ENCODE results near the gene NRXN3.

The NRXN3 gene

DNA sequence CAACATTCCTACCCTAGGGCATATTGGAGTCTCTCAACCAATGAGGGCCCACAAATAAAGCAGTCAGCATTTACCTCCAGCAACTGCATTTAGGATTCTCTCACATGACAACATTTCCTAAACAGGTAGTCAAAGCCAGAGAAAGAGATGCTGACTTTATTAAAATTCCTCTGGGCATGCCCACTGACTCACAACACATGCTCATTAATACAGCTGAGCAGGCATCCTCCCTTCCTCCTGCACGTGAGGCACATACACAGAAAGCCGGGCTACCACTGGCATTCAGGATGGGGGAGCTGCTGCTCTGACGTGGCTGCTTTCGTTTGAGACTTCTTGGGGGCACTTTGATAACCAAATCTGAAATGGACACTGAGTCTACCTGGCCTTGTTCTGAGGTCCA lies 174.1 kb downstream of the NRXN3 start:
- H3K36me3 Mint-ChIP-seq (ENCODE audit: low read depth): no peaks in the 10 kb centered on the region
- no peaks in the 10 kb centered on the region for H3K9me3 Mint-ChIP-seq

GRCh38 chr14:78345131-78345744 lies 175.1 kb downstream of the NRXN3 start:
- no peak overlapping the region for H3K4me3 Mint-ChIP-seq
- no peaks in the 10 kb centered on the region for H3K27me3 Mint-ChIP-seq (ENCODE audit: low read depth)
- H3K4me1 Mint-ChIP-seq (ENCODE audit: low read depth): no peaks in the 10 kb centered on the region
- H3K27ac Mint-ChIP-seq: no peak overlapping the region
- no peaks in the 10 kb centered on the region for H3K9me3 Mint-ChIP-seq
- no peaks in the 10 kb centered on the region for H3K36me3 Mint-ChIP-seq (ENCODE audit: low read depth)

More for the DNA sequence above, 174.1 kb downstream of the NRXN3 start:
- H3K27ac Mint-ChIP-seq: no peak overlapping the region
- no peak overlapping the region for H3K4me3 Mint-ChIP-seq
- no peaks in the 10 kb centered on the region for H3K4me1 Mint-ChIP-seq (ENCODE audit: low read depth)
- H3K27me3 Mint-ChIP-seq (ENCODE audit: low read depth): no peaks in the 10 kb centered on the region

DNA sequence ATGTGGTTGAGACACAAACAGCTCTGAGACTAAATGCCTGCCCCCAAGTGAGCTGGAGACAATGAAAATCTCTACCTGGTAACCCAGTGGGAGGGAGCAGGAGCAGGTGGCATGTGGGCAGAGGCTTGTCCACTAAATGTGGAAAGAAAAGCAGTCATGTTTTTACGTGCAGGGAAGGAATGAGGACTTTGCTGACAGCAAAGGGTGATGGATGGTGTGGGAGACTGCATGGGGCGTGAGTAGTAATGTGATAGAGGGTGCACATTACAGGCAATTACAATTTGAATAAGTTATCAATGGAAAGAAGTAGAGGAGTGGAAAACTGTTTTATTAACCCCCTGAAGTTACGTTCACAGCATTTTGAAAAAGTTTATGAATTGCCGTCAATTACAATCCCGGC lies 176.6 kb downstream of the NRXN3 start:
- no peaks in the 10 kb centered on the region for H3K4me1 Mint-ChIP-seq (ENCODE audit: low read depth)
- H3K27me3 Mint-ChIP-seq (ENCODE audit: low read depth): no peaks in the 10 kb centered on the region
- H3K9me3 Mint-ChIP-seq: no peaks in the 10 kb centered on the region
- H3K4me3 Mint-ChIP-seq: no peak overlapping the region
- H3K27ac Mint-ChIP-seq: no peak overlapping the region
- H3K36me3 Mint-ChIP-seq (ENCODE audit: low read depth): no peaks in the 10 kb centered on the region

GRCh38 chr14:78355109-78355508 lies 184.9 kb downstream of the NRXN3 start:
- Mint-ChIP-seq H3K4me3 (no peak overlapping the region), H3K27me3 (ENCODE audit: low read depth) (no peaks in the 10 kb centered on the region), H3K9me3 (no peaks in the 10 kb centered on the region), H3K4me1 (ENCODE audit: low read depth) (no peaks in the 10 kb centered on the region), H3K36me3 (ENCODE audit: low read depth) (no peaks in the 10 kb centered on the region), H3K27ac (no peak overlapping the region)

GRCh38 chr14:78356391-78356790 lies 186.2 kb downstream of the NRXN3 start:
- Mint-ChIP-seq H3K4me3 (no peak overlapping the region), H3K9me3 (no peaks in the 10 kb centered on the region), H3K27ac (no peak overlapping the region), H3K27me3 (ENCODE audit: low read depth) (no peaks in the 10 kb centered on the region), H3K36me3 (ENCODE audit: low read depth) (no peaks in the 10 kb centered on the region), H3K4me1 (ENCODE audit: low read depth) (no peaks in the 10 kb centered on the region)

- Mint-ChIP-seq H3K4me3 (no peak overlapping the region), H3K4me1 (ENCODE audit: low read depth) (no peaks in the 10 kb centered on the region), H3K36me3 (ENCODE audit: low read depth) (no peaks in the 10 kb centered on the region), H3K9me3 (no peaks in the 10 kb centered on the region), H3K27me3 (ENCODE audit: low read depth) (no peaks in the 10 kb centered on the region), H3K27ac (no peak overlapping the region)
Measured at GRCh38 chr14:78358591-78358990, 188.4 kb downstream of the NRXN3 start.

DNA sequence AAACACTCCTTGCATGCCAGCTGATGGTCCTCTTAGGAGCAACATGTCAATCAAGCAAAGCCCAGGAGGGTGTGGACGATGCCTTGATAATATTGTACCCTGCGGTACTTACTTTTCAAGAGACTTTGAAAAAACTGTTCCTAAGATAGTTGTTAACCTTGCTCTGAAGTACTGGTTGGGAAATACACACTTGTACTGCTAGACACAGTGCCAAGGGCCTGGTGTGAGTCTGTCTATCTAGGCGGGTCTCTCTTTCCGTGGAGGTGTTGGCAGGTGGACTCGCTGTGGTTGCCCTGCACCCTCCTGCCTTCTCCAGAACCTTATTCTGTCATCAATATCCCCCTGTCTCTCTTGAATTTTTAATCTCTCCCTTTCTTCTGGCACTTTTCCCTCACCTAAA lies 189.4 kb downstream of the NRXN3 start:
- H3K27me3 Mint-ChIP-seq (ENCODE audit: low read depth): no peaks in the 10 kb centered on the region
- no peak overlapping the region for H3K27ac Mint-ChIP-seq
- no peak overlapping the region for H3K4me3 Mint-ChIP-seq
- H3K9me3 Mint-ChIP-seq: no peaks in the 10 kb centered on the region
- no peaks in the 10 kb centered on the region for H3K36me3 Mint-ChIP-seq (ENCODE audit: low read depth)
- no peaks in the 10 kb centered on the region for H3K4me1 Mint-ChIP-seq (ENCODE audit: low read depth)

GRCh38 chr14:78363008-78363407 lies 192.8 kb downstream of the NRXN3 start:
- Mint-ChIP-seq H3K9me3 (no peaks in the 10 kb centered on the region), H3K27me3 (ENCODE audit: low read depth) (no peaks in the 10 kb centered on the region), H3K4me1 (ENCODE audit: low read depth) (no peaks in the 10 kb centered on the region), H3K27ac (no peak overlapping the region), H3K36me3 (ENCODE audit: low read depth) (no peaks in the 10 kb centered on the region), H3K4me3 (no peak overlapping the region)

DNA sequence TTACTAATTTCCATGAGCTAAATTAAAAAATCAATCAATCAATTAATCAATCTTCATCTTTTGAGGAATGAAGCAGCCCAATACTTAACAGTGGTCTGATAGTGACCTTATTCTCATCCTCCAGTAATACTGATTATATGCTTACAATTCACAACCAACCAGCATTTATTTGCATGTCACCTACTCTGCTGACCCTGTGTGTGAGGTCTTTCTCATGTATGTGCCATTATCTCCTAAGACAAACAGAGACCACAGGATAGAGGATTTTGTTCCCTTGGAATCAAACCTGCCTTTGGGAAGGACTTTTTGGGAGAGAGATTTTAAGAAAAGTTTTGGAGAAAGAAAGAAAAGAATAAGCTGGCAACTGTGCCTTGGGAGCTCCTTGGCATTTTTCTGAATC lies 197.2 kb downstream of the NRXN3 start:
- H3K27me3 Mint-ChIP-seq (ENCODE audit: low read depth): no peaks in the 10 kb centered on the region
- no peaks in the 10 kb centered on the region for H3K4me1 Mint-ChIP-seq (ENCODE audit: low read depth)
- no peak overlapping the region for H3K27ac Mint-ChIP-seq
- no peak overlapping the region for H3K4me3 Mint-ChIP-seq
- no peaks in the 10 kb centered on the region for H3K36me3 Mint-ChIP-seq (ENCODE audit: low read depth)
- no peaks in the 10 kb centered on the region for H3K9me3 Mint-ChIP-seq

GRCh38 chr14:78383060-78383459 lies 212.9 kb downstream of the NRXN3 start:
- no peaks in the 10 kb centered on the region for H3K36me3 Mint-ChIP-seq (ENCODE audit: low read depth)
- H3K4me1 Mint-ChIP-seq (ENCODE audit: low read depth): no peaks in the 10 kb centered on the region
- H3K27ac Mint-ChIP-seq: no peak overlapping the region
- H3K9me3 Mint-ChIP-seq: no peaks in the 10 kb centered on the region
- no peak overlapping the region for H3K4me3 Mint-ChIP-seq
- H3K27me3 Mint-ChIP-seq (ENCODE audit: low read depth): no peaks in the 10 kb centered on the region

GRCh38 chr14:78398216-78398615 lies 228.0 kb downstream of the NRXN3 start:
- Mint-ChIP-seq H3K9me3 (no peaks in the 10 kb centered on the region), H3K4me1 (ENCODE audit: low read depth) (no peaks in the 10 kb centered on the region), H3K36me3 (ENCODE audit: low read depth) (no peaks in the 10 kb centered on the region), H3K27me3 (ENCODE audit: low read depth) (no peaks in the 10 kb centered on the region), H3K27ac (no peak overlapping the region), H3K4me3 (no peak overlapping the region)

DNA sequence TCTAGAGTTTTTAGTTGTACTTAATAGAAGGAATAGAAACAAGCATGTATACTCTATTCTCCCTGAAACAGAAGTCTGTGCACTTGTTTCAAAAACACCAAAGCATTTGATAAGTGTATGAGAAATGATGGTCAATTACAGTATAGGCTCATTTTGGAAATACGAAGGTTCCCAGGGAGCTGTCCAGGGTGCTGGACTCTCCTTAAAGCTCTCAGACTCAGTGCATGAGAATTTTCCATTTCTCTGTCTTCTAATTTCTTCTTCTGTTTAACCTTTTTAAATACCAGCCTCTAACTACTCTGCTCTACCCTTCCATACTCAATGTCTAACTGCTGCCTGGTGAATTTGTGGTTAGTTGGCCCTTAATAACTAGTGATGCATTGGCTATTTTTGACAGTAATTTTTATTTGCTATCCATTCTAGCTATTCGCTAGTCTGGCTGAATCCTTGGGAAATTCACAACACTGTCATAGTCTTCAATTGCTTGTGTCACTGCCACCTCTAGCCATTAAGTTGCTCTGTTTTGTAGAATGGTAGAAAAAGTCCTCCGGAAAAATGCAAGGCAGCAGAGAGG lies 229.2 kb downstream of the NRXN3 start:
- Mint-ChIP-seq H3K27ac (no peak overlapping the region), H3K36me3 (ENCODE audit: low read depth) (no peaks in the 10 kb centered on the region), H3K27me3 (ENCODE audit: low read depth) (no peaks in the 10 kb centered on the region), H3K4me3 (no peak overlapping the region), H3K9me3 (no peaks in the 10 kb centered on the region), H3K4me1 (ENCODE audit: low read depth) (no peaks in the 10 kb centered on the region)

DNA sequence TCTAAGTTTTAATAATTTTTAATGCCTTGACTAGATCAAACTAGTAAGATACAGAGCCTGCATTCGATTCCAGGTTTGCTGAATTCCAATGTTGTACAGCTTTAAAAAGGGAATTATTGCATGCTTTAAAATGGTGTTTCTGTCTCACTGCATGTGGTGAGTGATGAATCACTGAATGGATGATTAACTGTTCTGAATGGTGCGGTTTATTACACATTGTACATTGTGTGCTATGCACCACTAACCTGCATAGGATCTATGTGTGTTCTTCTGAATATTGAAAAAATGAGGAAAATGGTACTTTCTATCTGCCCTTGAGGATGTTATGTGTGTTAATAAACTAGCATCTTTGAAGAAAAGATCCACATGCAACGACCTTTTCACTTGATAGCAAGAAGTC lies 231.7 kb downstream of the NRXN3 start:
- no peak overlapping the region for H3K4me3 Mint-ChIP-seq
- no peaks in the 10 kb centered on the region for H3K36me3 Mint-ChIP-seq (ENCODE audit: low read depth)
- no peak overlapping the region for H3K27ac Mint-ChIP-seq
- H3K27me3 Mint-ChIP-seq (ENCODE audit: low read depth): no peaks in the 10 kb centered on the region
- H3K4me1 Mint-ChIP-seq (ENCODE audit: low read depth): no peaks in the 10 kb centered on the region
- H3K9me3 Mint-ChIP-seq: no peaks in the 10 kb centered on the region

GRCh38 chr14:78403278-78403815 lies 233.2 kb downstream of the NRXN3 start:
- Mint-ChIP-seq H3K4me1 (ENCODE audit: low read depth) (no peaks in the 10 kb centered on the region), H3K4me3 (no peak overlapping the region)

GRCh38 chr14:78405079-78405856 lies 235.1 kb downstream of the NRXN3 start:
- Mint-ChIP-seq H3K9me3 (no peaks in the 10 kb centered on the region), H3K27me3 (ENCODE audit: low read depth) (no peaks in the 10 kb centered on the region), H3K27ac (no peak overlapping the region), H3K36me3 (ENCODE audit: low read depth) (no peaks in the 10 kb centered on the region), H3K4me3 (no peak overlapping the region), H3K4me1 (ENCODE audit: low read depth) (no peaks in the 10 kb centered on the region)

More at GRCh38 chr14:78403278-78403815, 233.2 kb downstream of the NRXN3 start:
- no peak overlapping the region for H3K27ac Mint-ChIP-seq
- no peaks in the 10 kb centered on the region for H3K36me3 Mint-ChIP-seq (ENCODE audit: low read depth)
- H3K9me3 Mint-ChIP-seq: no peaks in the 10 kb centered on the region
- H3K27me3 Mint-ChIP-seq (ENCODE audit: low read depth): no peaks in the 10 kb centered on the region
